IMR-90 (cell line): ENCODE data around the gene SMCHD1. TPM values are rescaled to one million over a fixed set of nuclear protein-coding genes. Genes with fewer than 3 reads are reported as not detected.

Source experiments
- ATAC-seq: fragments of 200-7000 bp; cut with Tn5 transposase; 2 replicates; pipeline ENCODE4 v1.9.1; 2020; ENCODE audit warnings: low read depth, mild to moderate bottlenecking, moderate library complexity
- BruUV-seq: library from RNA; stranded (reverse); fragments of 400-500 nt; replicated peaks from 2 replicates; lab custom pipeline; 2021; lab: Mats Ljungman, UMichigan
- CTCF ChIA-PET: fragments of 300-600 bp; formaldehyde crosslinking; extraction: SDS; loops from one replicate; lab custom pipeline; 2021; ENCODE audit warnings: antibody characterized with exemption; lab: Yijun Ruan, JAX
- POLR2A ChIA-PET: fragments of 300-600 bp; sonication (Branson Sonifier 250); formaldehyde crosslinking; loops from one replicate; lab custom pipeline; 2022; ENCODE audit warnings: antibody characterized with exemption; ENCODE audit not compliant: unreplicated experiment; lab: Charles Lee
- DNase-seq: peaks from one replicate; pipeline ENCODE4 v3.0.0; 2013
- H2AFZ ChIP-seq: replicated peaks from 2 replicates; pipeline ENCODE3; 2013; ENCODE audit warnings: low read length, mild to moderate bottlenecking; ENCODE audit not compliant: poor library complexity
- H2AK5ac ChIP-seq: 2 replicates; pipeline ENCODE4 v1.6.1; 2013; ENCODE audit warnings: low read depth, low read length, inconsistent platforms
- H2AK9ac ChIP-seq: replicated peaks from 2 replicates; pipeline ENCODE3; 2013; ENCODE audit warnings: mild to moderate bottlenecking, low read depth, low read length, moderate library complexity; ENCODE audit not compliant: poor library complexity
- H2BK120ac ChIP-seq: 2 replicates; pipeline ENCODE4 v1.6.1; 2013; ENCODE audit warnings: low read depth, low read length, inconsistent platforms
- H2BK15ac ChIP-seq: 3 replicates; pipeline ENCODE4 v1.6.1; 2013; ENCODE audit warnings: low read depth, low read length, inconsistent platforms
- H2BK20ac ChIP-seq: 2 replicates; pipeline ENCODE4 v1.6.1; 2013; ENCODE audit warnings: low read depth, mild to moderate bottlenecking, inconsistent platforms, low read length, moderate library complexity
- H2BK5ac ChIP-seq: 2 replicates; pipeline ENCODE4 v1.6.1; 2013; ENCODE audit warnings: mild to moderate bottlenecking, low read depth, low read length, inconsistent platforms; ENCODE audit not compliant: poor library complexity, severe bottlenecking
- H3K14ac ChIP-seq: replicated peaks from 2 replicates; pipeline ENCODE4 v1.6.1; 2013; ENCODE audit warnings: low read depth, low read length, inconsistent platforms
- H3K18ac ChIP-seq: 2 replicates; pipeline ENCODE4 v1.6.1; 2013; ENCODE audit warnings: low read depth, low read length, control low read depth
- H3K23ac ChIP-seq: 2 replicates; pipeline ENCODE4 v1.6.1; 2013; ENCODE audit warnings: low read depth, low read length, inconsistent platforms
- H3K27ac ChIP-seq: 2 replicates; pipeline ENCODE4 v1.5.1; 2013; ENCODE audit warnings: mild to moderate bottlenecking, control low read depth, low read length; ENCODE audit not compliant: insufficient read depth
- H3K27me3 ChIP-seq: 2 replicates; pipeline ENCODE4 v1.6.1; 2013; ENCODE audit warnings: low read length; ENCODE audit not compliant: control insufficient read depth, insufficient read depth
- H3K36me3 ChIP-seq: 2 replicates; pipeline ENCODE4 v1.6.1; 2013; ENCODE audit warnings: low read length, mixed read lengths; ENCODE audit not compliant: control insufficient read depth, insufficient read depth
- H3K4ac ChIP-seq: 2 replicates; pipeline ENCODE4 v1.6.1; 2013; ENCODE audit warnings: low read depth, low read length, inconsistent platforms
- H3K4me1 ChIP-seq: 2 replicates; pipeline ENCODE4 v1.6.1; 2013; ENCODE audit warnings: low read length, mixed read lengths; ENCODE audit not compliant: control insufficient read depth, insufficient read depth
- H3K4me2 ChIP-seq: 2 replicates; pipeline ENCODE4 v1.6.1; 2013; ENCODE audit warnings: low read depth, mild to moderate bottlenecking, control low read depth, low read length, moderate library complexity
- H3K4me3 ChIP-seq: 2 replicates; pipeline ENCODE4 v1.5.1; 2013; ENCODE audit warnings: low read depth, mild to moderate bottlenecking, control low read depth, low read length, moderate library complexity; ENCODE audit not compliant: insufficient read depth
- H3K56ac ChIP-seq: 2 replicates; pipeline ENCODE4 v1.6.1; 2013; ENCODE audit warnings: low read length, inconsistent platforms; ENCODE audit not compliant: insufficient read depth; ENCODE audit errors: extremely low read depth
- H3K79me1 ChIP-seq, 2 experiments: 2 replicates each; pipeline ENCODE4 v1.6.1; 2013; ENCODE audit warnings: low read length in 2 of 2, inconsistent platforms in 1 of 2, low read depth in 1 of 2
- H3K9ac ChIP-seq: 2 replicates; pipeline ENCODE4 v1.6.1; 2013; ENCODE audit warnings: low read depth, low read length, control low read depth
- H3K9me1 ChIP-seq: 2 replicates; pipeline ENCODE4 v1.6.1; 2013; ENCODE audit warnings: low read length, inconsistent platforms; ENCODE audit not compliant: insufficient read depth
- H3K9me3 ChIP-seq: 2 replicates; pipeline ENCODE4 v1.6.1; 2013; ENCODE audit warnings: low read length; ENCODE audit not compliant: control insufficient read depth, insufficient read depth
- H4K20me1 ChIP-seq: 2 replicates; pipeline ENCODE4 v1.6.1; 2013; ENCODE audit warnings: low read length, inconsistent platforms; ENCODE audit not compliant: insufficient read depth
- H4K5ac ChIP-seq: 2 replicates; pipeline ENCODE4 v1.6.1; 2013; ENCODE audit warnings: mild to moderate bottlenecking, low read depth, low read length, control low read depth
- H4K8ac ChIP-seq, 2 experiments: 2 replicates each; pipeline ENCODE4 v1.6.1; 2013; ENCODE audit warnings: low read depth in 2 of 2, low read length in 2 of 2, control low read depth in 1 of 2, inconsistent platforms in 1 of 2
- H4K91ac ChIP-seq: 2 replicates; pipeline ENCODE4 v1.6.1; 2013; ENCODE audit warnings: low read depth, low read length, inconsistent platforms; ENCODE audit not compliant: insufficient read depth
- CHD1 ChIP-seq: IDR thresholded peaks from 2 replicates; pipeline ENCODE4 v1.6.1; 2012; ENCODE audit warnings: low read depth, low read length, improper control_type of control experiment
- MXI1 ChIP-seq: IDR thresholded peaks from 2 replicates; pipeline ENCODE4 v1.6.1; 2012; ENCODE audit warnings: low read depth, mild to moderate bottlenecking, low read length, moderate library complexity, borderline replicate concordance
- RAD21 ChIP-seq: IDR thresholded peaks from 2 replicates; pipeline ENCODE4 v1.6.1; 2012; ENCODE audit warnings: low read length, improper control_type of control experiment
- SMC3 ChIP-seq: fragments of 150-350 bp; IDR thresholded peaks from 2 replicates; pipeline ENCODE4 v1.6.1; 2016; ENCODE audit warnings: low read depth, mild to moderate bottlenecking, antibody characterized with exemption, low read length, moderate library complexity
- WGBS, 2 experiments: methylation state at CpG; one replicate each; pipeline versions ENCODE4 v1.1.5 to v1.1.7; 2013; ENCODE audit warnings: missing lambda C conversion rate in 2 of 2; ENCODE audit not compliant: insufficient read length in 1 of 2; ENCODE audit errors: extremely low coverage in 2 of 2; 5-methylcytosine and 5-hydroxymethylcytosine counted together
- dilution Hi-C: fragments of 300-500 bp; cut with HindIII; formaldehyde crosslinking; loops from one replicate; pipeline ENCODE4 v1.14.3; 2018; ENCODE audit warnings: low sequenced_read_pairs; ENCODE audit not compliant: unreplicated experiment
- in situ Hi-C: fragments of 300-500 bp; cut with MboI; formaldehyde crosslinking; loops from 3 replicates; pipeline ENCODE4 v1.14.3; 2019; ENCODE audit warnings: low sequenced_read_pairs, inconsistent platforms, mixed read lengths
- intact Hi-C: fragments of 100-400 bp; cut with micrococcal nuclease; formaldehyde crosslinking; loops from 2 replicates; pipeline ENCODE4 v1.10.0; 2022
- polyA plus RNA-seq, 3 experiments: library from polyadenylated mRNA; depleted of rRNA; stranded (reverse); fragments of >200 nt; gene quantifications; 2 replicates each; pipeline ENCODE4 v1.2.3, GENCODE V29; 2012; ENCODE audit warnings: low replicate concordance in 1 of 3
- total RNA-seq: library from RNA; depleted of rRNA; stranded (reverse); fragments of >200 nt; gene quantifications from 2 replicates; pipeline ENCODE4 v1.2.3, GENCODE V29; 2012
- TF ChIP-seq, protein P1 (sequence below): fragments of 150-350 bp; IDR thresholded peaks from 2 replicates; pipeline ENCODE4 v1.6.1; 2016; ENCODE audit warnings: low read depth, mild to moderate bottlenecking, low read length, moderate library complexity, borderline replicate concordance
- TF ChIP-seq, protein P2 (sequence below): conservative IDR thresholded peaks from 2 replicates; pipeline ENCODE4 v1.5.1; 2012; ENCODE audit warnings: mild to moderate bottlenecking, low read depth, low read length, improper control_type of control experiment

The SMCHD1 gene
- total and polyA plus RNA-seq, 2 of the 4 experiments (the other 2 are of a cell fraction), result 14.8 to 47.3 TPM

DNA sequence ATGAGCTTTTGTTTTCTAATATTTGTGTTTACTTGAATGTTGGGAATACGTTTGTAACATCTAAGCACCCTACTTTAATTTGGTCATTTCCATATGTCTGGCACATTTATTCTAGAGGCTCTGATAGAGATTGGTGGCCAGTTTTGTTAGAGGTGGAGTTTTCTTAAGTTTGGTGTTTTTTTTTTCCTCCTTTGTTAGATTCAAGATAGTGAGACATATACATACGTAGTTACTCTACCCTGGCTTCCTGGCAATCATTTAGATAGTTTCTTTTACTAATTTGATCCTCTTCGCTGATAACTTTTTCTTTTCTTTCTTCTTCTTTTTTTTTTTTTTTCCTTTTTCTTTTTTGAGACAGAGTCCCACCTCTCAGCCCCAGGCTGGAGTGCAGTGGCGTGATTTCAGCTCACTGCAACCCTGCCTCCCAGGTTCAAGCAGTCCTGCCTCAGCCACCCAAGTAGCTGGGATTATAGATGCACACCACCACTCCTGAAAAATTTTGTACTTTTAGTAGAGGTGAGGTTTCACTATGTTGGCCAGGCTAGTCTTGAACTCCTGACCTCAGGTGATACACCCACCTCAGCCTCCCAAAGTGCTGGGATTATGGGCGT is 26.6 kb downstream of the SMCHD1 start:
- no peak overlapping the region for H3K14ac ChIP-seq
- H3K36me3 ChIP-seq, result peaks cover 19% of the 10 kb centered on the region
- H2BK15ac ChIP-seq, result no peak overlapping the region
- H2BK5ac ChIP-seq, result no peak overlapping the region
- POLR2A ChIA-PET, result no interaction called here
- no peak overlapping the region; the same call in 1 of the 2 replicates for H4K5ac ChIP-seq
- CTCF ChIA-PET, result no interaction called here
- H2AFZ ChIP-seq, result no peak overlapping the region
- H4K20me1 ChIP-seq, result peaks cover 5% of the 10 kb centered on the region
- H4K91ac ChIP-seq, result no peak overlapping the region
- no peak overlapping the region for H2AK9ac ChIP-seq
- H4K8ac ChIP-seq, result no peak overlapping the region
- no peak overlapping the region for H2BK20ac ChIP-seq
- H3K23ac ChIP-seq, result no peak overlapping the region
- 100% methylated on average over 1 of the region's 5 CpGs; no CpG with 5 or more reads in 1 of the 2 experiments for WGBS, 2 experiments
- H3K27ac ChIP-seq, result no peak overlapping the region
- no TSS peak for BruUV-seq
- ATAC-seq (no peak), DNase-seq (no peak)
- dilution Hi-C loops, result no loop called here
- no peak overlapping the region for H3K4me2 ChIP-seq
- H3K27me3 ChIP-seq, result no peaks in the 10 kb centered on the region
- H3K9me1 ChIP-seq, result no peaks in the 10 kb centered on the region
- H3K79me1 ChIP-seq, result peaks cover 17 to 40% of the 10 kb centered on the region in 2 experiments
- no peak overlapping the region for H3K4me3 ChIP-seq
- H3K4ac ChIP-seq, result no peak overlapping the region
- no peak overlapping the region for H2AK5ac ChIP-seq
- no peak overlapping the region for H3K18ac ChIP-seq
- in situ Hi-C loops, result no loop called here
- intact Hi-C loops, result no loop called here
- H3K56ac ChIP-seq, result no peak overlapping the region
- H3K4me1 ChIP-seq, result 0 out of 2 replicates have a peak, but pooled peaks cover 2% of the 10 kb centered on the region
- TF ChIP-seq CHD1 (no peak), SMC3 (no peak), MXI1 (no peak), RAD21 (no peak)
- TF ChIP-seq, protein P1, sequence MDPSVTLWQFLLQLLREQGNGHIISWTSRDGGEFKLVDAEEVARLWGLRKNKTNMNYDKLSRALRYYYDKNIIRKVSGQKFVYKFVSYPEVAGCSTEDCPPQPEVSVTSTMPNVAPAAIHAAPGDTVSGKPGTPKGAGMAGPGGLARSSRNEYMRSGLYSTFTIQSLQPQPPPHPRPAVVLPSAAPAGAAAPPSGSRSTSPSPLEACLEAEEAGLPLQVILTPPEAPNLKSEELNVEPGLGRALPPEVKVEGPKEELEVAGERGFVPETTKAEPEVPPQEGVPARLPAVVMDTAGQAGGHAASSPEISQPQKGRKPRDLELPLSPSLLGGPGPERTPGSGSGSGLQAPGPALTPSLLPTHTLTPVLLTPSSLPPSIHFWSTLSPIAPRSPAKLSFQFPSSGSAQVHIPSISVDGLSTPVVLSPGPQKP, result no peak
- TF ChIP-seq, protein P2, sequence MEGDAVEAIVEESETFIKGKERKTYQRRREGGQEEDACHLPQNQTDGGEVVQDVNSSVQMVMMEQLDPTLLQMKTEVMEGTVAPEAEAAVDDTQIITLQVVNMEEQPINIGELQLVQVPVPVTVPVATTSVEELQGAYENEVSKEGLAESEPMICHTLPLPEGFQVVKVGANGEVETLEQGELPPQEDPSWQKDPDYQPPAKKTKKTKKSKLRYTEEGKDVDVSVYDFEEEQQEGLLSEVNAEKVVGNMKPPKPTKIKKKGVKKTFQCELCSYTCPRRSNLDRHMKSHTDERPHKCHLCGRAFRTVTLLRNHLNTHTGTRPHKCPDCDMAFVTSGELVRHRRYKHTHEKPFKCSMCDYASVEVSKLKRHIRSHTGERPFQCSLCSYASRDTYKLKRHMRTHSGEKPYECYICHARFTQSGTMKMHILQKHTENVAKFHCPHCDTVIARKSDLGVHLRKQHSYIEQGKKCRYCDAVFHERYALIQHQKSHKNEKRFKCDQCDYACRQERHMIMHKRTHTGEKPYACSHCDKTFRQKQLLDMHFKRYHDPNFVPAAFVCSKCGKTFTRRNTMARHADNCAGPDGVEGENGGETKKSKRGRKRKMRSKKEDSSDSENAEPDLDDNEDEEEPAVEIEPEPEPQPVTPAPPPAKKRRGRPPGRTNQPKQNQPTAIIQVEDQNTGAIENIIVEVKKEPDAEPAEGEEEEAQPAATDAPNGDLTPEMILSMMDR, result no peak
- no peak overlapping the region for H2BK120ac ChIP-seq
- H3K9me3 ChIP-seq, result no peaks in the 10 kb centered on the region
- no peak overlapping the region for H3K9ac ChIP-seq
